NB4 (cell line): ENCODE results near the gene CEMIP.

Experiments used
- DNase-seq: peaks from one replicate; pipeline ENCODE4 v3.0.0; 2010; ENCODE audit warnings: low read depth
- H3K4me3 ChIP-seq: one replicate; pipeline ENCODE4 v1.5.1; 2011; ENCODE audit warnings: mild to moderate bottlenecking, low read depth, low read length, moderate library complexity
- CTCF ChIP-seq: IDR thresholded peaks from one replicate; pipeline ENCODE4 v1.5.1; 2012; ENCODE audit warnings: low read depth, low read length
- MAX ChIP-seq: IDR thresholded peaks from 2 replicates; pipeline ENCODE4 v1.6.1; 2011; ENCODE audit warnings: low read depth, low read length
- MYC ChIP-seq: IDR thresholded peaks from 2 replicates; pipeline ENCODE4 v1.6.1; 2011; ENCODE audit warnings: low read depth, low read length
- POLR2A ChIP-seq: IDR thresholded peaks from 2 replicates; pipeline ENCODE4 v1.6.1; 2011; ENCODE audit warnings: mild to moderate bottlenecking; ENCODE audit not compliant: insufficient read length; ENCODE audit errors: extremely low read depth

CEMIP gene

GRCh38 chr15:80778964-80779657 is at the start of gene CEMIP:
TSS of gene CEMIP (plus strand) at chr15:80779370. CDS start at chr15:80873880, 94,510 bp downstream.
- DNase-seq = peak; percentile 36

GRCh38 chr15:80730387-80730786 is 48.8 kb upstream of the CEMIP start:
- DNase-seq = no peak
- no peak overlapping the region for H3K4me3 ChIP-seq
- TF ChIP-seq POLR2A (no peak), MAX (no peak), MYC (no peak), CTCF (no peak)

More at GRCh38 chr15:80778964-80779657, at the start of gene CEMIP:
- no peak within 1 kb of the TSS for H3K4me3 ChIP-seq
- no peak for TF ChIP-seq MAX
- TF ChIP-seq CTCF = peak; percentile 12

GRCh38 chr15:80730926-80731325 is 48.2 kb upstream of the CEMIP start:
- peak; percentile 8 for DNase-seq
- H3K4me3 ChIP-seq = no peak overlapping the region
- TF ChIP-seq MYC = no peak
- no peak for TF ChIP-seq POLR2A
- no peak for TF ChIP-seq MAX
- TF ChIP-seq CTCF = no peak

GRCh38 chr15:80732167-80732566 is 47.0 kb upstream of the CEMIP start:
- no peak for DNase-seq
- no peak overlapping the region for H3K4me3 ChIP-seq
- TF ChIP-seq MYC (no peak), MAX (no peak), POLR2A (no peak), CTCF (no peak)

- no peak for DNase-seq
These were observed 46.4 kb upstream of the CEMIP start for GRCh38 chr15:80732818-80733217.

More at GRCh38 chr15:80732818-80733217, 46.4 kb upstream of the CEMIP start:
- H3K4me3 ChIP-seq = no peak overlapping the region
- no peak for TF ChIP-seq MYC
- no peak for TF ChIP-seq CTCF
- no peak for TF ChIP-seq MAX
- no peak for TF ChIP-seq POLR2A
